GM21825 (cell line): ENCODE data around the gene FASLG.

Experiments used
- ATAC-seq: cut with Tn5 transposase; IDR thresholded peaks from one replicate; pipeline ENCODE4 v1.9.1; 2021; ENCODE audit warnings: mild to moderate bottlenecking, moderate library complexity; ENCODE audit not compliant: unreplicated experiment

Gene FASLG

GRCh38 chr1:172642970-172643369 lies 15.9 kb upstream of the FASLG start:
- no peak for ATAC-seq

- ATAC-seq = no peak
Measured at GRCh38 chr1:172646653-172647052, 12.2 kb upstream of the FASLG start.

- no peak for ATAC-seq
Measured at GRCh38 chr1:172647110-172647564, 11.8 kb upstream of the FASLG start.

- no peak for ATAC-seq
Measured at GRCh38 chr1:172647987-172648386, 10.9 kb upstream of the FASLG start.

- no peak for ATAC-seq
Measured at GRCh38 chr1:172650474-172651193, 8.3 kb upstream of the FASLG start.

- ATAC-seq = no peak
Measured at GRCh38 chr1:172653015-172653709, 5.7 kb upstream of the FASLG start.

GRCh38 chr1:172654535-172654934 lies 4.4 kb upstream of the FASLG start:
- no peak for ATAC-seq

- ATAC-seq = no peak
Measured at GRCh38 chr1:172656576-172656975, 2.3 kb upstream of the FASLG start.

- no peak for ATAC-seq
Measured at GRCh38 chr1:172657586-172657985, 1.3 kb upstream of the FASLG start.

- no peak for ATAC-seq
Measured at GRCh38 chr1:172661107-172661506, 2.2 kb downstream of the FASLG start.

GRCh38 chr1:172662464-172663109 lies 3.7 kb downstream of the FASLG start:
- peak; percentile 90 for ATAC-seq

GRCh38 chr1:172663732-172664131 lies 4.8 kb downstream of the FASLG start:
- ATAC-seq = no peak

- no peak for ATAC-seq
Measured at GRCh38 chr1:172668097-172668496, 9.2 kb downstream of the FASLG start.

- ATAC-seq = no peak
Measured at GRCh38 chr1:172669011-172669410, 10.1 kb downstream of the FASLG start.

GRCh38 chr1:172670316-172670715 lies 11.4 kb downstream of the FASLG start:
- ATAC-seq = no peak

- ATAC-seq = no peak
Measured at GRCh38 chr1:172670791-172671190, 11.9 kb downstream of the FASLG start.

- ATAC-seq = no peak
Measured at GRCh38 chr1:172671591-172671990, 12.7 kb downstream of the FASLG start.

- no peak for ATAC-seq
Measured at GRCh38 chr1:172672720-172673119, 13.8 kb downstream of the FASLG start.

- ATAC-seq = no peak
Measured at GRCh38 chr1:172673761-172674160, 14.9 kb downstream of the FASLG start.

GRCh38 chr1:172674831-172675613 lies 16.1 kb downstream of the FASLG start:
- ATAC-seq = no peak
